Measurements from ENCODE around the gene NELL2. TPM values are rescaled to one million over a fixed set of nuclear protein-coding genes. Genes with fewer than 3 reads are reported as not detected.

Gene NELL2
- total RNA-seq, 6 donors from 2014 or later = 1.1 to 19.3 (median 4.2) TPM

GRCh38 chr12:44720265-44720664, 155.8 kb downstream of the NELL2 start:
- Histone ChIP-seq H3K4me1 (no peaks in the 10 kb centered on the region), H3K36me3 (no peaks in the 10 kb centered on the region), H3K27ac (no peak overlapping the region), H3K27me3 (no peaks in the 10 kb centered on the region), H3K4me3 (no peak overlapping the region), H3K9me3 (no peaks in the 10 kb centered on the region)
- DNase-seq = no peak
- TF ChIP-seq POLR2A (IDR thresholded peaks at IDR 0.05) = no peak
- no peak for TF ChIP-seq CTCF (IDR thresholded peaks at IDR 0.05)
- no peak for TF ChIP-seq POLR2AphosphoS5 (IDR thresholded peaks at IDR 0.05)
- no peak for TF ChIP-seq EP300 (IDR thresholded peaks at IDR 0.05)
- ATAC-seq (ENCODE audit: low FRiP score in 2 of 2) = no peak
- 82 to 84% methylated on average over 2 of the region's 2 CpGs for WGBS, 2 donors

DNA sequence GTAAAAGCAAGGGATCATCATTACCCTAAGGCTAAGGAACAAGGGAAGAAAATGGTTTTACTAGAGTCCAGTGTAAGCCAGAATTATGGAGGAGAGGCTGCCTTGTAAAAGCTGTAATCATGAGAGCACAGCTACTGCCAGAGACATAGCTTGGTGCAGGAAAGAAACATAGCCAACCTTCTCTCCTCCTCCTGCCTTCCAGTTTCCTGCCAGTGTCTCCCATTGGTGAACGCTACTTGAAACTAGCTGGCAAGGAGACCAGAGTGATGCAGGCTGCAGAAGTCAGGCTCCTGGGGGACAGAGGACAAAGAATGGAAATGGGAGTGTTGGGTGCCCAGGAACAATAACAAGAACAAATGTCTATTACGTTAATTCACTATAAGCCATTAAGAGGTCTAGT, 158.5 kb downstream of the NELL2 start:
- no peaks in the 10 kb centered on the region for H3K4me1 ChIP-seq
- H3K27me3 ChIP-seq = no peaks in the 10 kb centered on the region
- DNase-seq (no peak), ATAC-seq (ENCODE audit: low FRiP score in 2 of 2) (no peak)
- H3K4me3 ChIP-seq = no peak overlapping the region
- H3K36me3 ChIP-seq = no peaks in the 10 kb centered on the region
- TF ChIP-seq EP300 (IDR thresholded peaks at IDR 0.05) = no peak
- no peak for TF ChIP-seq POLR2AphosphoS5 (IDR thresholded peaks at IDR 0.05)
- TF ChIP-seq CTCF (IDR thresholded peaks at IDR 0.05) = no peak
- TF ChIP-seq POLR2A (IDR thresholded peaks at IDR 0.05) = no peak
- 82 to 100% methylated on average over 2 of the region's 2 CpGs for WGBS, 2 donors
- H3K9me3 ChIP-seq = no peaks in the 10 kb centered on the region
- H3K27ac ChIP-seq = no peak overlapping the region

DNA sequence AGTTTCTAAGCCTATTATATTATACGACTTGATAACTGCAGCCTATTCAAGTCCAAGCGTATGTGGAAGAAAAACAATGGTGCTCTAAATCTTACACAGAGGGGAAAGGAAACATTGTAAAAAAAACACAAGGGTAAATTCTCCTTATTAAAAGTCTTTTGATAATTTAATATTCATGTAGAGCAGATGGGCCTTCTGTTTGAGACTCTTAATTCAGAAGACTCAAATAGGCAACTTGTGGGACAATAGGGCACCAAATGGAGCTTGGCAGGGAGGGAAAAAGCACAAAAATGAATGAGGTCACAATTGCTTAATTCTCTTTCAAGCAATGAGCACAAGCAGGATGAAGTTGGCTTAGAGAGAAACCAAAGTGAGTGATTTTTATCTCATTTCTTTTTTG, 159.4 kb downstream of the NELL2 start:
- Histone ChIP-seq H3K27ac (no peak overlapping the region), H3K27me3 (no peaks in the 10 kb centered on the region), H3K4me3 (no peak overlapping the region), H3K36me3 (no peaks in the 10 kb centered on the region), H3K4me1 (no peaks in the 10 kb centered on the region), H3K9me3 (no peaks in the 10 kb centered on the region)
- 85 to 89% methylated on average over 2 of the region's 2 CpGs for WGBS, 2 donors
- ATAC-seq (ENCODE audit: low FRiP score in 2 of 2) (no peak), DNase-seq (no peak)
- TF ChIP-seq EP300 (IDR thresholded peaks at IDR 0.05) (no peak), POLR2A (IDR thresholded peaks at IDR 0.05) (no peak), POLR2AphosphoS5 (IDR thresholded peaks at IDR 0.05) (no peak), CTCF (IDR thresholded peaks at IDR 0.05) (no peak)

DNA sequence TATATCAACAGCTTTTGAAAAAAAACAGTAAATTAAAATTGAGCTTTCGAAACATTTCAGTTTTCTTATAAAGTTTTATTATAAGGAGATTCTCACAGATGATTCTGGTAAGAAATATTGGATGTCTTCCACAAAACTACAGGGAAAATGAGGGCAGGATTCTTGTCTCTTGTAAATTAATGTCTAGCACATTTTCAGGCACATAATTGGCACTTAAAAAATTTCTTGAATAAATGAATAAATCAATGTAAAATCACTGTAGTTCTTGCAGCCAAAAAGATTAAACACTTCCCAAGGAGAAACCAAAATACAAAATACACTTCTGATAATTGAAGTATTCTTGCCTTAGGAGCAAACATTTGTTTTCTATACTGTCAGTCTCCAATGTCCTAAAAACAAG, 164.4 kb downstream of the NELL2 start:
- Histone ChIP-seq H3K4me1 (no peaks in the 10 kb centered on the region), H3K4me3 (no peak overlapping the region), H3K36me3 (no peaks in the 10 kb centered on the region), H3K27ac (no peak overlapping the region), H3K9me3 (no peaks in the 10 kb centered on the region), H3K27me3 (no peaks in the 10 kb centered on the region)
- TF ChIP-seq CTCF (IDR thresholded peaks at IDR 0.05) (no peak), EP300 (IDR thresholded peaks at IDR 0.05) (no peak), POLR2AphosphoS5 (IDR thresholded peaks at IDR 0.05) (no peak), POLR2A (IDR thresholded peaks at IDR 0.05) (no peak)
- WGBS, 2 donors = 87 to 90% methylated on average over 1 of the region's 1 CpG
- DNase-seq (no peak), ATAC-seq (ENCODE audit: low FRiP score in 2 of 2) (no peak)

DNA sequence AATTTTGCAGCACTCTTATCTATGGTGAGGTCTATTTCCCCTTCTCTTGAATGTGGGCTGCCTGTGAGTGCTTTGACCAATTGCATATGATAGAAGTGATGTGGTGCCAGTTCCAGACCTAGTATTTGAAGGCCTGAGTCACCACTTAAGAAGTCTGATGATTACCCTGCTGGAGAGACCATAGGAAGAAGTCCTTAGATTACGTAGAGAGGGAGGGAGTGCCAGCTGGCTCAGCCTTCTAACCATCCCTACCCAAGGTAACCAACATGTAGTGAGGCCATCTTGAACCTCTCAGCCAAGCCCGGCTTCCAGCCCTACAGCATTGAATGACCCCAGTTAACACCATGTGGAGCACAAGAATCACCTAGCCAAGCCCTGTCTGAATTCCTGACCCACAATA, 166.9 kb downstream of the NELL2 start:
- H3K27ac ChIP-seq = no peak overlapping the region
- 81 to 100% methylated on average over 2 of the region's 2 CpGs for WGBS, 2 donors
- H3K27me3 ChIP-seq = no peaks in the 10 kb centered on the region
- DNase-seq = no peak
- no peaks in the 10 kb centered on the region for H3K36me3 ChIP-seq
- TF ChIP-seq POLR2A (IDR thresholded peaks at IDR 0.05) = no peak
- H3K4me1 ChIP-seq = no peaks in the 10 kb centered on the region
- ATAC-seq (ENCODE audit: low FRiP score in 2 of 2) = no peak
- no peaks in the 10 kb centered on the region for H3K9me3 ChIP-seq
- no peak overlapping the region for H3K4me3 ChIP-seq

All from upper lobe of left lung (tissue), 6 donors.